Measurements from ENCODE around the gene CT45A2. TPM values are rescaled to one million over a fixed set of nuclear protein-coding genes. Genes with fewer than 3 reads are reported as not detected.

CT45A2 gene, protein sequence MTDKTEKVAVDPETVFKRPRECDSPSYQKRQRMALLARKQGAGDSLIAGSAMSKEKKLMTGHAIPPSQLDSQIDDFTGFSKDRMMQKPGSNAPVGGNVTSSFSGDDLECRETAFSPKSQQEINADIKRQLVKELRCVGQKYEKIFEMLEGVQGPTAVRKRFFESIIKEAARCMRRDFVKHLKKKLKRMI
- total RNA-seq = not detected

DNA sequence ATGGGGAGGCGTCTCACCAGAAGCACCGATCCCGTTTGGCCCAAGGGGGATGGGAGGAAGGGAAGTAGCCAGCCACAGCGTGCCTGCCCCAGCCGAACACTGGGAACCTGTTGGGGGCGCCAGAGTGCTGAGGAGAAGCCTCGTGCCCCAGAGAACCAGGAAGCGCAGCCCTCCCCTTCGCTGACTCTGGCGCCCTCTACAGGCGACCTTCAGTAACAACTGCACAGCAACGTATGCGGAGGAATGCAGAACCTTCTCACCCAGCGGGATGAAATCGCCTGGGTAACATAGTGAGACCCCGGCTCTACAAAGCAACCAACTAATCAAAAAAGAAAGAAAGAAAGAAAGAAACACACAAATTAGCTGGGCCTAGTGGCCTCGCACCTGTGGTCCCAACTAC is at the start of gene CT45A2:
Gene CT45A2, minus strand, starts transcription at position 101 of the 400 bp plus-strand sequence. CDS start 3,747 bp downstream, outside the sequence.

DNA sequence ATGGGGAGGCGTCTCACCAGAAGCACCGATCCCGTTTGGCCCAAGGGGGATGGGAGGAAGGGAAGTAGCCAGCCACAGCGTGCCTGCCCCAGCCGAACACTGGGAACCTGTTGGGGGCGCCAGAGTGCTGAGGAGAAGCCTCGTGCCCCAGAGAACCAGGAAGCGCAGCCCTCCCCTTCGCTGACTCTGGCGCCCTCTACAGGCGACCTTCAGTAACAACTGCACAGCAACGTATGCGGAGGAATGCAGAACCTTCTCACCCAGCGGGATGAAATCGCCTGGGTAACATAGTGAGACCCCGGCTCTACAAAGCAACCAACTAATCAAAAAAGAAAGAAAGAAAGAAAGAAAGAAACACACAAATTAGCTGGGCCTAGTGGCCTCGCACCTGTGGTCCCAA is 34.6 kb upstream of the CT45A2 start, which contains the start of gene CT45A8:
Gene CT45A8, minus strand, starts transcription at position 101 of the 400 bp plus-strand sequence. CDS start 3,755 bp downstream, outside the sequence.

DNA sequence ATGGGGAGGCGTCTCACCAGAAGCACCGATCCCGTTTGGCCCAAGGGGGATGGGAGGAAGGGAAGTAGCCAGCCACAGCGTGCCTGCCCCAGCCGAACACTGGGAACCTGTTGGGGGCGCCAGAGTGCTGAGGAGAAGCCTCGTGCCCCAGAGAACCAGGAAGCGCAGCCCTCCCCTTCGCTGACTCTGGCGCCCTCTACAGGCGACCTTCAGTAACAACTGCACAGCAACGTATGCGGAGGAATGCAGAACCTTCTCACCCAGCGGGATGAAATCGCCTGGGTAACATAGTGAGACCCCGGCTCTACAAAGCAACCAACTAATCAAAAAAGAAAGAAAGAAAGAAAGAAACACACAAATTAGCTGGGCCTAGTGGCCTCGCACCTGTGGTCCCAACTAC is 17.4 kb upstream of the CT45A2 start, which contains the start of gene CT45A7:
Gene CT45A7, minus strand, starts transcription at position 101 of the 400 bp plus-strand sequence. CDS start 3,747 bp downstream, outside the sequence.

DNA sequence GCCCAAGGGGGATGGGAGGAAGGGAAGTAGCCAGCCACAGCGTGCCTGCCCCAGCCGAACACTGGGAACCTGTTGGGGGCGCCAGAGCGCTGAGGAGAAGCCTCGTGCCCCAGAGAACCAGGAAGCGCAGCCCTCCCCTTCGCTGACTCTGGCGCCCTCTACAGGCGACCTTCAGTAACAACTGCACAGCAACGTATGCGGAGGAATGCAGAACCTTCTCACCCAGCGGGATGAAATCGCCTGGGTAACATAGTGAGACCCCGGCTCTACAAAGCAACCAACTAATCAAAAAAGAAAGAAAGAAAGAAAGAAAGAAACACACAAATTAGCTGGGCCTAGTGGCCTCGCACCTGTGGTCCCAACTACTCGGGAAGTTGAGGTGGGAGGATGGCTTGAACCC is 17.1 kb downstream of the CT45A2 start, which contains the start of gene CT45A6:
Gene CT45A6, minus strand, starts transcription at position 101 of the 400 bp plus-strand sequence. CDS start 3,794 bp downstream, outside the sequence.

DNA sequence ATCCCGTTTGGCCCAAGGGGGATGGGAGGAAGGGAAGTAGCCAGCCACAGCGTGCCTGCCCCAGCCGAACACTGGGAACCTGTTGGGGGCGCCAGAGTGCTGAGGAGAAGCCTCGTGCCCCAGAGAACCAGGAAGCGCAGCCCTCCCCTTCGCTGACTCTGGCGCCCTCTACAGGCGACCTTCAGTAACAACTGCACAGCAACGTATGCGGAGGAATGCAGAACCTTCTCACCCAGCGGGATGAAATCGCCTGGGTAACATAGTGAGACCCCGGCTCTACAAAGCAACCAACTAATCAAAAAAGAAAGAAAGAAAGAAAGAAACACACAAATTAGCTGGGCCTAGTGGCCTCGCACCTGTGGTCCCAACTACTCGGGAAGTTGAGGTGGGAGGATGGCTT is 34.4 kb downstream of the CT45A2 start, which contains the start of gene CT45A5:
Gene CT45A5, minus strand, starts transcription at position 101 of the 400 bp plus-strand sequence. CDS start 3,774 bp downstream, outside the sequence.

DNA sequence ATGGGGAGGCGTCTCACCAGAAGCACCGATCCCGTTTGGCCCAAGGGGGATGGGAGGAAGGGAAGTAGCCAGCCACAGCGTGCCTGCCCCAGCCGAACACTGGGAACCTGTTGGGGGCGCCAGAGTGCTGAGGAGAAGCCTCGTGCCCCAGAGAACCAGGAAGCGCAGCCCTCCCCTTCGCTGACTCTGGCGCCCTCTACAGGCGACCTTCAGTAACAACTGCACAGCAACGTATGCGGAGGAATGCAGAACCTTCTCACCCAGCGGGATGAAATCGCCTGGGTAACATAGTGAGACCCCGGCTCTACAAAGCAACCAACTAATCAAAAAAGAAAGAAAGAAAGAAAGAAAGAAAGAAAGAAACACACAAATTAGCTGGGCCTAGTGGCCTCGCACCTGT is 51.7 kb downstream of the CT45A2 start, which contains the start of gene CT45A3:
Gene CT45A3, minus strand, starts transcription at position 101 of the 400 bp plus-strand sequence. CDS start 3,747 bp downstream, outside the sequence.

Other genes with a start within 250 kb of the CT45A2 start
- not detected for gene CT45A1, start 106.4 kb downstream of the CT45A2 start, total RNA-seq
- not detected for gene CT45A3, start 51.8 kb downstream of the CT45A2 start, total RNA-seq
- not detected for gene CT45A5, start 34.5 kb downstream of the CT45A2 start, total RNA-seq
- not detected for gene CT45A6, start 17.2 kb downstream of the CT45A2 start, total RNA-seq
- gene CT45A7, start 17.3 kb upstream of the CT45A2 start, total RNA-seq = not detected
- not detected for gene CT45A8, start 34.5 kb upstream of the CT45A2 start, total RNA-seq
- gene CT45A9, start 51.8 kb upstream of the CT45A2 start, total RNA-seq = not detected
- not detected for gene CT45A10, start 73.4 kb upstream of the CT45A2 start, total RNA-seq
- gene SAGE1, start 73.7 kb upstream of the CT45A2 start, total RNA-seq = not detected
- gene MMGT1, start 154.0 kb upstream of the CT45A2 start, total RNA-seq = 21.6 TPM
- 36.3 TPM for gene SLC9A6, start 165.4 kb upstream of the CT45A2 start, total RNA-seq